ENCODE results near the gene FAM221A. TPM values are rescaled to one million over a fixed set of nuclear protein-coding genes. Genes with fewer than 3 reads are reported as not detected.

The FAM221A gene
- total RNA-seq, 1 donor from 2014 or later, result 2.9 TPM

DNA sequence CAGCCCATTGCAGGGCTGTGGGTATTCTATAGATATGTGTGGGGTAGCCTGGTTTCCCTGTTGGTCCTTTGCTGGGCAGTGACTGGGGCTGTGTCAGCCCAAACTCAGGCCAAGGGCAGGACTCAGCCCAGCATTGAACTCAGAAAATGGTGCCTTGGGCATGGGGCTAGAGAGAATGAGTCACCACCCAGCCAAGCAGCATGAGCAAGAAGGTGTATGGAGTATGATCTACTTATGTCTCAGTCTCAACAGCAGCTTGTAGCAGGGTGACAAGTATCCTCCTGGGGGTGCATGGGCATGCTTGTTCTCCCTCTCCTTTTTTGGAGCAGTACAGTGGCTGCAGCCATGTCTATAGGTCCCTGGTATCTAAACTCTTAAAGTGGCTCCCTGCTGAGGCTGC, 62.1 kb downstream of the FAM221A start:
- H3K4me1 ChIP-seq, result no peaks in the 10 kb centered on the region
- H3K27me3 ChIP-seq (ENCODE audit: low read depth), result no peaks in the 10 kb centered on the region
- H3K27ac ChIP-seq (replicated peaks), result no peak overlapping the region
- intact Hi-C loops (cut with micrococcal nuclease), result no loop called here
- no peaks in the 10 kb centered on the region for H3K36me3 ChIP-seq
- TF ChIP-seq, protein P1, sequence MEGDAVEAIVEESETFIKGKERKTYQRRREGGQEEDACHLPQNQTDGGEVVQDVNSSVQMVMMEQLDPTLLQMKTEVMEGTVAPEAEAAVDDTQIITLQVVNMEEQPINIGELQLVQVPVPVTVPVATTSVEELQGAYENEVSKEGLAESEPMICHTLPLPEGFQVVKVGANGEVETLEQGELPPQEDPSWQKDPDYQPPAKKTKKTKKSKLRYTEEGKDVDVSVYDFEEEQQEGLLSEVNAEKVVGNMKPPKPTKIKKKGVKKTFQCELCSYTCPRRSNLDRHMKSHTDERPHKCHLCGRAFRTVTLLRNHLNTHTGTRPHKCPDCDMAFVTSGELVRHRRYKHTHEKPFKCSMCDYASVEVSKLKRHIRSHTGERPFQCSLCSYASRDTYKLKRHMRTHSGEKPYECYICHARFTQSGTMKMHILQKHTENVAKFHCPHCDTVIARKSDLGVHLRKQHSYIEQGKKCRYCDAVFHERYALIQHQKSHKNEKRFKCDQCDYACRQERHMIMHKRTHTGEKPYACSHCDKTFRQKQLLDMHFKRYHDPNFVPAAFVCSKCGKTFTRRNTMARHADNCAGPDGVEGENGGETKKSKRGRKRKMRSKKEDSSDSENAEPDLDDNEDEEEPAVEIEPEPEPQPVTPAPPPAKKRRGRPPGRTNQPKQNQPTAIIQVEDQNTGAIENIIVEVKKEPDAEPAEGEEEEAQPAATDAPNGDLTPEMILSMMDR (IDR thresholded peaks at IDR 0.05; ENCODE audit: borderline replicate concordance), result no peak
- DNase-seq, result no peak
- H3K4me3 ChIP-seq, result no peak overlapping the region
- H3K9me3 ChIP-seq (replicated peaks), result peaks cover 51% of the 10 kb centered on the region

DNA sequence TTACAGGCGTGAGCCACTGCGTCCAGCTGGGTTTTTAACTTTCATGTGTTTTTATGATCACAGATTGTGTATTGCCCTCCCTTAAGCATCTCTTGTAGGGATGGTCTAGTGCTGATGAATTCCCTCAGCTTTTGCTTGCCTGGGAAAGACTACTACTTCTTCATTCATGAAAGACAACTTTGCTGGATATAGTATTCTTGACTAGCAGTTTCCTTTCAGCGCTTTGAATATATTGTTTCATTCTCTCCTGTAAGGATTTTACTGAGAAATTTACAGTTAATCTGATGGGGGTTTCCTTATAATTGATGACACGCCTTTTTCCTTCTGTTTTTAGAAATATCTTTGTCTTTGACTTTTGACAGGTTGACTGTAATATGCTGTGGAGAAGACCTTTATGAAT, 63.2 kb downstream of the FAM221A start:
- no peak for DNase-seq
- H3K4me3 ChIP-seq, result no peak overlapping the region
- no peaks in the 10 kb centered on the region for H3K4me1 ChIP-seq
- H3K36me3 ChIP-seq, result no peaks in the 10 kb centered on the region
- peaks cover 62% of the 10 kb centered on the region for H3K9me3 ChIP-seq (replicated peaks)
- H3K27me3 ChIP-seq (ENCODE audit: low read depth), result no peaks in the 10 kb centered on the region
- intact Hi-C loops (cut with micrococcal nuclease), result no loop called here
- no peak overlapping the region for H3K27ac ChIP-seq (replicated peaks)
- TF ChIP-seq, protein P1 (IDR thresholded peaks at IDR 0.05; ENCODE audit: borderline replicate concordance), result no peak

DNA sequence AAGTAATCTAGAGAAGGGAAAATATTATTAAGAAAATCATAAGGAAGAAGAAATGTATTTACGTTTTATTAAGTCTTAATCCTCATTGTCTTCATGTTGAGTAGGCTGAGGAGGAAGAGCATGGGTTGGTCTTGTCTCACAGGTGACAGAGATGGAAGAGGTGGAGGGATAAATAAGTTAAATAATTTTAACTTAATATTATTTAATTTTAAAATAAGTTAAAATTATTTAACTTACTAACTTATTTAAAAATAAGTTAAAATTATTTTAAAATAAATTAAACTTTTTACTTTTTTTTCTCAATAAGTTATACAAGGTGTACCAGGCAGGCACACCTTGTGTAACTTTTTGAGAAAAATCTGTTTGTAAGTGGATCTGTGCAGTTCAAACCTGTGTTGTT, 66.6 kb downstream of the FAM221A start:
- H3K27me3 ChIP-seq (ENCODE audit: low read depth), result no peaks in the 10 kb centered on the region
- no peaks in the 10 kb centered on the region for H3K4me1 ChIP-seq
- no peaks in the 10 kb centered on the region for H3K36me3 ChIP-seq
- H3K9me3 ChIP-seq (replicated peaks), result peaks cover 63% of the 10 kb centered on the region
- TF ChIP-seq, protein P1 (IDR thresholded peaks at IDR 0.05; ENCODE audit: borderline replicate concordance), result no peak
- intact Hi-C loops (cut with micrococcal nuclease), result no loop called here
- H3K4me3 ChIP-seq, result no peak overlapping the region
- no peak overlapping the region for H3K27ac ChIP-seq (replicated peaks)
- DNase-seq, result no peak

DNA sequence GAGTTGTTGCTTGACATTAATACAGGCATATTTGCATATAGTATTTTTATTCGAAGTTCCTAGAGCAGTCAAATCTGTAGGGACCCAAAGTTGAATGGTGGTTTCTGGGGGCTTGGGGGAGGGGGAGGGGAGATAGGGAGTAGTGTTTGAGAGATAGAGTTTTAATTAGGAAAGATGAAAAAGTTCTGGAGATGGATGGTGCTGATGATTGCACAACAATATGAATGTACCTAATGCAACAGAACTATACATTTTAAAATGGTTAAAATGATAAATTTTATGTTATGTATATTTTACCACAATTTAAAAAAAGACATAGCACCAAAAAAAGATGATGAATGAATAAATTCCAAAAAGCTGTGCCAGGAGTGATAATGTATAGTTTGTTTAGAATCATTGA, 71.9 kb downstream of the FAM221A start:
- no peaks in the 10 kb centered on the region for H3K36me3 ChIP-seq
- TF ChIP-seq, protein P1 (IDR thresholded peaks at IDR 0.05; ENCODE audit: borderline replicate concordance), result no peak
- H3K4me1 ChIP-seq, result no peaks in the 10 kb centered on the region
- DNase-seq, result no peak
- intact Hi-C loops (cut with micrococcal nuclease), result no loop called here
- no peak overlapping the region for H3K27ac ChIP-seq (replicated peaks)
- no peaks in the 10 kb centered on the region for H3K27me3 ChIP-seq (ENCODE audit: low read depth)
- no peak overlapping the region for H3K4me3 ChIP-seq
- peaks cover 30% of the 10 kb centered on the region for H3K9me3 ChIP-seq (replicated peaks)

Other genes with a start within 250 kb of the FAM221A start
- gene IGF2BP3, start 209.7 kb upstream of the FAM221A start, total RNA-seq, result 0.38 TPM
- gene TRA2A, start 148.2 kb upstream of the FAM221A start, total RNA-seq, result 25.6 TPM
- 8.9 TPM for gene CCDC126, start 82.8 kb upstream of the FAM221A start, total RNA-seq
- gene STK31, start 30.0 kb downstream of the FAM221A start, total RNA-seq, result not detected